ENCODE measurements around the gene HLA-C.
"Not testable (repeated sequence)": the region's sequence is repeated elsewhere in the genome, so short reads cannot be mapped to it uniquely, and the experiment has no call there.

Gene HLA-C

DNA sequence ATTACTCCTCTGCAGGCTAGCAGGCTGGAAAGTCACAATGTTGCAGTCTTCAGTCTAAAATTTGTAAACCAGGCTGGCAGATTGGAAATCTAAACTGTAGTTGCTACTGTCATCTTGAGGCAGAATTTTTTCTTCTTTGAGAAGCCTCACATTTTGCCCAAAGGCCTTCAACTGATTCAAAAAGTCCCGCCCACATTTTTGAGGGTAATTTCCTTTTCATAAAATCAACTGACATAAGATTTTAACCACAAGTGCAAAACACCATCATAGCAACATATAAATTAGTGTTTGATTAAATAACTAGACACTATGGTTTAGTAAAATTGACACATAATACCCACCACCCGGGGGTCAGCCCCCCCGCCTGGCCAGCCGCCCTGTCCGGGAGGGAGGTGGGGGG is 28.4 kb downstream of the HLA-C start:
- TF ChIP-seq, protein P1, sequence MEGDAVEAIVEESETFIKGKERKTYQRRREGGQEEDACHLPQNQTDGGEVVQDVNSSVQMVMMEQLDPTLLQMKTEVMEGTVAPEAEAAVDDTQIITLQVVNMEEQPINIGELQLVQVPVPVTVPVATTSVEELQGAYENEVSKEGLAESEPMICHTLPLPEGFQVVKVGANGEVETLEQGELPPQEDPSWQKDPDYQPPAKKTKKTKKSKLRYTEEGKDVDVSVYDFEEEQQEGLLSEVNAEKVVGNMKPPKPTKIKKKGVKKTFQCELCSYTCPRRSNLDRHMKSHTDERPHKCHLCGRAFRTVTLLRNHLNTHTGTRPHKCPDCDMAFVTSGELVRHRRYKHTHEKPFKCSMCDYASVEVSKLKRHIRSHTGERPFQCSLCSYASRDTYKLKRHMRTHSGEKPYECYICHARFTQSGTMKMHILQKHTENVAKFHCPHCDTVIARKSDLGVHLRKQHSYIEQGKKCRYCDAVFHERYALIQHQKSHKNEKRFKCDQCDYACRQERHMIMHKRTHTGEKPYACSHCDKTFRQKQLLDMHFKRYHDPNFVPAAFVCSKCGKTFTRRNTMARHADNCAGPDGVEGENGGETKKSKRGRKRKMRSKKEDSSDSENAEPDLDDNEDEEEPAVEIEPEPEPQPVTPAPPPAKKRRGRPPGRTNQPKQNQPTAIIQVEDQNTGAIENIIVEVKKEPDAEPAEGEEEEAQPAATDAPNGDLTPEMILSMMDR (IDR thresholded peaks at IDR 0.05; ENCODE audit: control insufficient read depth, extremely low read depth, insufficient read depth) = no peak
- no peak for DNase-seq (ENCODE audit: low read depth)
- no peak overlapping the region for H3K4me3 ChIP-seq (ENCODE audit: low read depth, low read length)

DNA sequence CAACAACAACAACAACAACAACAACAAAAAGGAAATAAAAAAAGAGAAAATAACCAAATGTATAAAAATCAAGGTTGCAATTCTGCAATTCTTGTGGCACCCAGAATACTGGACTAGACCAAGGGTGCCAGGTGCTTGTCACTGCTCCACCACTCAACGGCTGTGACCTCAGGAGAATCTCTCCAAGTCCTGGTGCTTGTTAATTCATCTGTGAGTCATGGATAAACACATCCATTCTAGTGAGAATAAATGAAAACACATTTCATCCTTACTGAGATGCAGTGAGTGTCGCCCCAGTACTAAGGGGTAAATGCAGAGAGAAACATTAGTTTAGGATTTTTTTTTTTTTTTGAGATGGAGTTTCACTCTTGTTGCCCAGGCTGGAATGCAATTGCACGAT is 32.0 kb downstream of the HLA-C start:
- no peak overlapping the region for H3K4me3 ChIP-seq (ENCODE audit: low read depth, low read length)
- TF ChIP-seq, protein P1 (IDR thresholded peaks at IDR 0.05; ENCODE audit: control insufficient read depth, extremely low read depth, insufficient read depth) = no peak
- DNase-seq (ENCODE audit: low read depth) = no peak

DNA sequence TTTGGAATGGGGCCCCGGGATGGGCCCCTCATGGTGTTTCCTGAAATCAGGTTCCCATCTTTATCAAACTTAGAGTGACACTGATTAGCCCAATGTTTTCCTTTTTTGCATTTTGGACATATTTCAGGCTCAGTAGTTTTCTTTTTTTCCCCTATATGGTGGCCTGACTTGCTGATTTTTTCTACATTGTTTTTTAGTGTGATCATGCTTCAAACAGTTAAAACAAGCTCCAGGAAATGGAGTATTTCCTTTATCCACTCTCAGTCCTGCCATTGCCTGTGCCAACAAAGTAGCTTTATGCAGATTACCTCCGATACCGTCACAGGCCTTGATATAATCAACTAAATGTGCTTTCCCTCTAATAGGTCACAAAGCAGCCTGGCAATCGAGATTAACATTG is 37.8 kb downstream of the HLA-C start:
- DNase-seq (ENCODE audit: low read depth); H3K4me3 ChIP-seq (ENCODE audit: low read depth, low read length): not testable (repeated sequence)

DNA sequence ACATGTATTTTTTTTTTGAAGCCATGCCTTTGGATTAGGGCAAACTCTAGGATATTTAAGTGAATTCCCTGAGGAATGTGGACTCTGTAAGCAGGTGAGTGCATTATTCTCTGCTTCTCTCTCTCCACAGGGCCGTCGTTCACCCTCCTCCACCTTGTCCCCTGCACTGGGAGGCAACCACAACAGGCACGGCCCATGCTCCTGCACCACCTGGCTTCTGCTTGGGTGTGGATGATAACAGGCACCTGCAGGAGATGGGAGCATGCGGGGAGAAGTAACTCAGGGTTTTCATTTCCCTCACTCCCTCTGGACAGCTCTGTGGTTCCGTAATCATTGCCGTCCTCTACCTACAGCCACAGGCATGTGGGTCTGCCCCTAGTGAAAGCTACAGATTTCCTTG is 43.4 kb downstream of the HLA-C start:
- TF ChIP-seq, protein P1 (IDR thresholded peaks at IDR 0.05; ENCODE audit: control insufficient read depth, extremely low read depth, insufficient read depth) = no peak
- no peak for DNase-seq (ENCODE audit: low read depth)
- H3K4me3 ChIP-seq (ENCODE audit: low read depth, low read length) = no peak overlapping the region

DNA sequence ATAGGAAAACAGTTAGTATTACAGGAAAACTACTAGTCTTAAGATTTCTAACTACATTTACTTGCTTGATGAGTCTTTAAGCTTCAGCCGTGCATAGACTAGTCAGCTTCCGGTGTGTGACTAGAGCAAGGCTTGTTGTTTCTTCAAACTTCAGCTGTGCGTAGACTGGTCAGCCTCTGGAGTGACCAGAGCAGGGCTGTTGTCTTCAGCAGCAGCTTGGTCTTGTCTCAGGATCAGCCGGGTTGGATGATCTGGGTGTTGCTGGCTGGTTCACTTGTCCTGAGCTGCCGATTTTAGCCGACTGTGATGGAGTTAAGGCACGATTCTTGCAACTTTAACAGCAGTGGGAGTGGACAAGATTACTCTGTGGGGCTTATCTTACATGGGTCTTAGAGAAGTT is 44.7 kb downstream of the HLA-C start:
- TF ChIP-seq, protein P1 (IDR thresholded peaks at IDR 0.05; ENCODE audit: control insufficient read depth, extremely low read depth, insufficient read depth) = no peak
- DNase-seq (ENCODE audit: low read depth) = no peak
- H3K4me3 ChIP-seq (ENCODE audit: low read depth, low read length) = no peak overlapping the region

DNA sequence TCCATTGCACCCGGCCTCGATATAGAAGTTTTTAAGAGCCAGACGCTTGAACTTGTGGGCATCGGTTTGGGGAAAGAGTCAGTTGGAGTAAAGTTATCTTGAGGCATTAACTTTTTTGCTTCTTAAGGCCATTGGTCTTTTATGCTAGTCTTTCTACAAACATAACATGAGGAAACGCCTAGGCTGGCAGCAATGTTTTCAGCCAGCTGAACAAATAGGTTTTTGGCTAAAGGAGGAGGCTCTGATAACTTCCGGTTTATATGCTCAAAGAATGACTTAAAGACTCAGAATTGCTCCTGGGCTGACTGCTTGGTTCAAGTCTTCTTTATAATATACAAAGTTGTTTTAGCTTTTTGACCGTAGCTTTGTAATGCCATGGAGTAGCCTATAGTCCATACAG is 46.2 kb downstream of the HLA-C start:
- peak; percentile 95 for DNase-seq (ENCODE audit: low read depth)
- no peak overlapping the region for H3K4me3 ChIP-seq (ENCODE audit: low read depth, low read length)
- TF ChIP-seq, protein P1 (IDR thresholded peaks at IDR 0.05; ENCODE audit: control insufficient read depth, extremely low read depth, insufficient read depth) = no peak

DNA sequence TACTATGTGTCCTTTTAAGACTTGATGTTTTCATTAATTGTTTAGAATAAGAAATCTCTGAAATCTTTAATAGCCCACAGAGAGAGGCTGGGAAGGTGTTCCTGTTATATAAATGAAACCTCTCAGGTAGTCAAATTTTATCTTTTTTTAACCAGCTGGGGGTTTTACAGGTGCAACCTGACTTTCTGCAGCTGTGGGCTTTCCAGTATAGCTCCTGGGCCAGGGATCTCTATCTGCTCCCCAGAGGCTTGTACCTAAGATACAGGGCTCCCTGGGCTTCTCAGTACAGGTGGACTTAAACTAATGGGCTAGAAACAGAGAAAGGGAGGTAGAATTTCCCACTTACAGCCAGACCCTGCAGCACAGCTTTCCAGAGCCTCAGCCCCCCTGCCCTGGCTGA is 49.4 kb downstream of the HLA-C start:
- DNase-seq (ENCODE audit: low read depth) = no peak
- no peak overlapping the region for H3K4me3 ChIP-seq (ENCODE audit: low read depth, low read length)
- TF ChIP-seq, protein P1 (IDR thresholded peaks at IDR 0.05; ENCODE audit: control insufficient read depth, extremely low read depth, insufficient read depth) = no peak
